NT2/D1 (cell line): ENCODE measurements around the gene ERVH48-1.
"Not testable (repeated sequence)": the region's sequence is repeated elsewhere in the genome, so short reads cannot be mapped to it uniquely, and the experiment has no call there.

Experiments
- DNase-seq: peaks from one replicate; pipeline ENCODE4 v3.0.0-alpha.2; 2011; ENCODE audit warnings: low read depth, low spot score
- H3K27me3 ChIP-seq: 2 replicates; pipeline ENCODE4 v1.6.0; 2011; ENCODE audit warnings: mild to moderate bottlenecking; ENCODE audit not compliant: insufficient read length, insufficient read depth
- H3K36me3 ChIP-seq: 2 replicates; pipeline ENCODE4 v1.6.1; 2011; ENCODE audit warnings: mild to moderate bottlenecking, low read length, mixed read lengths; ENCODE audit not compliant: insufficient read depth, insufficient read length
- H3K4me1 ChIP-seq: 2 replicates; pipeline ENCODE4 v1.5.1; 2011; ENCODE audit not compliant: insufficient read depth, insufficient read length
- H3K4me3 ChIP-seq: 2 replicates; pipeline ENCODE4 v1.5.1; 2011; ENCODE audit warnings: low read depth; ENCODE audit not compliant: insufficient read length
- H3K9ac ChIP-seq: 2 replicates; pipeline ENCODE4 v1.6.0; 2011; ENCODE audit warnings: low read depth; ENCODE audit not compliant: insufficient read length
- H3K9me3 ChIP-seq: 2 replicates; pipeline ENCODE4 v1.5.1; 2011; ENCODE audit warnings: mild to moderate bottlenecking, low read length; ENCODE audit not compliant: insufficient read depth
- SUZ12 ChIP-seq: IDR thresholded peaks from 2 replicates; pipeline ENCODE4 v1.6.1; 2011; ENCODE audit not compliant: insufficient read length, insufficient read depth; ENCODE audit errors: extremely low read depth
- YY1 ChIP-seq: IDR thresholded peaks from 2 replicates; pipeline ENCODE4 v1.6.1; 2011; ENCODE audit not compliant: insufficient read length, insufficient read depth
- ZNF274 ChIP-seq: IDR thresholded peaks from 2 replicates; pipeline ENCODE4 v1.6.1; 2011; ENCODE audit warnings: mild to moderate bottlenecking, low read depth, low read length

The ERVH48-1 gene

DNA sequence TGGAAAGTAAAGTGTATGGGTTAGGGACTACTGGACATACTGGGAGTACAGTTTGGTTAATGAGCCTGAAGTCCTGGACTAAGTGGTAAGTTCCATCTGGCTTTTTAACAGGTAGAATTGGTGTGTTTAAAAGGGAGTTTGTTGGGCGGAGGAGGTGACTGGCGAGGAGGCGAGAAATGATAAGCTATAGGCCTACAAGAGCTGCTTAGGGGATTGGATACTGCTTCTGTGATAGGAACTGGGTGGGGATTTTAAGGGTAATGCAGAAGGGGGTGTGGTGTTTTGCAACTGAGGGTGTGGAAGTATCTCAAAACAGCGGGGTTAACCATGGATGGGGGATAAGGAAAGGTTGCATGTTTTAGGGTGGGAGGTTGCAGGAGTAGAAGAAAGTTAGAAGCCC, 3.5 kb downstream of the ERVH48-1 start:
- Histone ChIP-seq H3K27me3 (no peaks in the 10 kb centered on the region), H3K9ac (no peak overlapping the region), H3K36me3 (peaks cover 61% of the 10 kb centered on the region), H3K4me3 (no peak overlapping the region), H3K9me3 (no peaks in the 10 kb centered on the region), H3K4me1 (peaks cover 7% of the 10 kb centered on the region)
- TF ChIP-seq YY1 (no peak), SUZ12 (no peak), ZNF274 (no peak)
- no peak for DNase-seq

DNA sequence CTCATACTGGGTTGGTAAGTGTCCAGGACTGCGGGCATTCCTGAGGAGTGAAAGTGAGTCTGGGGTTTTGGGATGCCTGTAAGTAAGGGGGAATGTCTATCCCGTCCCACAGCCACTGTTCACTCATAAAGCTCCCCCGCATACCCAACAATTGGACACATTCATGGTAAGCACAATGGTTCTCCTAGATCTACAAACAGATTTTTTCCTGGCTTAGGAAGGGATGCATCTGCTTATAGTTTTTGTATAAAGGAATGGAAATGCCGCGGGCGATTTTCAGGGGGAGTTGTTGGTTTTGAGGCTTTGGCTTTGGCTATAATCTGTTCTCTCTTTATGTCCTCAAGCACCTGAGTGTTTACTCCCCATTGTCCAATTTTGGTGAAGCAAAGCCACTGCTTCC, 7.1 kb downstream of the ERVH48-1 start:
- no peaks in the 10 kb centered on the region for H3K27me3 ChIP-seq
- DNase-seq, result no peak

DNA sequence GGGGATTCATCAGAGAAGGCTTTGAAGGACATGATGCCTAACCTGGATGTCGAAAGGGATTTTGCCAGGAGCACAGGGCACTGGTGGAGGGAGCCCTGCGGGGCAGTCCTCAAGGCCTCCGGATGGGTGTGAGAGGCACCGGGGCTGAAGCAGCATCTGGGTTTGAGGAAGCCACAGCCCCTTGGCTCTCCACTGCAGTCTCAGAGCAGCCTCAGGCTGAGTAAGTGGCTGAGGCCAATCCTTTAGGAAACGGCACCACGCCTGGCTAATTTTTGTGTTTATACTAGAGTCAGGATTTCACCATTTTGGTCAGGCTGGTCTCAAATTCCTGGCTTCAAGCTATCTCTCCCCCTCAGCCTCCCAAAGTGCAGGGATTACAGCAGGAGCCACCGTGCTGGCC, 12.0 kb downstream of the ERVH48-1 start:
- Histone ChIP-seq H3K9ac (peak overlapping the region; percentile 36), H3K4me1 (peaks cover 11% of the 10 kb centered on the region), H3K9me3 (no peaks in the 10 kb centered on the region), H3K36me3 (peaks cover 71% of the 10 kb centered on the region), H3K4me3 (no peak overlapping the region), H3K27me3 (no peaks in the 10 kb centered on the region)
- DNase-seq, result no peak
- TF ChIP-seq YY1, result no peak
- no peak for TF ChIP-seq ZNF274
- no peak for TF ChIP-seq SUZ12

More for the DNA sequence above, 7.1 kb downstream of the ERVH48-1 start:
- Histone ChIP-seq H3K36me3 (peaks cover 77% of the 10 kb centered on the region), H3K9me3 (no peaks in the 10 kb centered on the region), H3K4me3 (no peak overlapping the region), H3K4me1 (peaks cover 9% of the 10 kb centered on the region), H3K9ac (no peak overlapping the region)
- TF ChIP-seq ZNF274 (no peak), SUZ12 (no peak), YY1 (no peak)

DNA sequence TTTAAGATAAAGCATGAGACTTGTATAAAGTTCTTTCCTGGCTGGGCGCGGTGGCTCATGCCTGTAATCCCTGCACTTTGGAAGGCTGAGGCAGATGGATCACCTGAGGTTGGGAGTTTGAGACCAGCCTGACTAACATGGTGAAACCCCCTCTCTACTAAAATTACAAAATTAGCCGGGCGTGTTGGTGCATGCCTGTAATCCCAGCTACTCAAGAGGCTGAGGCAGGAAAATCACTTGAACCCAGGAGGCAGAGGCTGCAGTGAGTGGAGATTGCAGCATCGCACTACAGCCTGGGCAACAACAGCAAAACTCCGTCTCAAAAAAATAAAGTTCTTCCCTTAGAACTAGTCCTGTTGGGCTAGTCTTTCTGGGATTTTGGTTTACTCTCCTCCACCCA, 13.5 kb downstream of the ERVH48-1 start:
- H3K4me3 ChIP-seq, H3K9me3 ChIP-seq, H3K9ac ChIP-seq, H3K4me1 ChIP-seq, DNase-seq, H3K27me3 ChIP-seq: not testable (repeated sequence)
- H3K36me3 ChIP-seq, result peaks cover 71% of the 10 kb centered on the region

DNA sequence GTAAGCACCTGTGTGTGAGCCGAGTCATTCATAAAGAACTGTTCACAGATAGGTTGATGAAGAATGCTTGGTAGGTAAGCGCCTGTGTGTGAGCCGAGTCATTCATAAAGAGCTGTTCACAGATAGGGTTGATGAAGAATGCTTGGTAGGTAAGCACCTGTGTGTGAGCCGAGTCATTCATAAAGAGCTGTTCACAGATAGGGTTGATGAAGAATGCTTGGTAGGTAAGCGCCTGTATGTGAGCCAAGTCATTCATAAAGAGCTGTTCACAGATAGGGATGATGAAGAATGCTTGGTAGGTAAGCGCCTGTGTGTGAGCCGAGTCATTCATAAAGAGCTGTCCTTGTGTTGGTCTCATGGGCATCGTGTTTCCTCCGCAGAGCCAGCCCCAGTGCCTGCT, 16.9 kb downstream of the ERVH48-1 start:
- not testable (repeated sequence) for DNase-seq, H3K27me3 ChIP-seq, H3K4me3 ChIP-seq, H3K4me1 ChIP-seq, H3K9ac ChIP-seq
- Histone ChIP-seq H3K9me3 (peaks cover 16% of the 10 kb centered on the region), H3K36me3 (peaks cover 90% of the 10 kb centered on the region)

DNA sequence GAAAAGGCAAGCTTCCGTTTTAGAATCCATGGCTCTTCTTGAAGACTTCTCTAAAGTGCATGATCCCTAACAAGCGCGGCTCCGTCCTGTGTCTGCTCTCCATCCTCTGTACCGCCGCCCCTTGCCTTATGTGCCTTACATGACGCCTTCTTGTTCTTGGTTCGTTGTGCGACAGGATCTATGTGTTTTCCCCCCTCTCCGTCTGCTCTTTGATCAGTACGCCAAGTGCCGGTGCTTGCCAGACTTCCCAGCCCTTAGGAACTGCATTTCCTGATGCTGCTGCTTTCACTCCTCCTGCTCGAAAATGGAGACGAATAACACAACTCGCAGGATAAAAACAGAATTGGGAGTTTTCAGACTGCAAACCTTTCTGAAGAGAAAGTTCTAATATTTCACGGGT, 19.2 kb downstream of the ERVH48-1 start:
- no peak for TF ChIP-seq SUZ12
- no peaks in the 10 kb centered on the region for H3K27me3 ChIP-seq
- H3K36me3 ChIP-seq, result peaks cover 96% of the 10 kb centered on the region

DNA sequence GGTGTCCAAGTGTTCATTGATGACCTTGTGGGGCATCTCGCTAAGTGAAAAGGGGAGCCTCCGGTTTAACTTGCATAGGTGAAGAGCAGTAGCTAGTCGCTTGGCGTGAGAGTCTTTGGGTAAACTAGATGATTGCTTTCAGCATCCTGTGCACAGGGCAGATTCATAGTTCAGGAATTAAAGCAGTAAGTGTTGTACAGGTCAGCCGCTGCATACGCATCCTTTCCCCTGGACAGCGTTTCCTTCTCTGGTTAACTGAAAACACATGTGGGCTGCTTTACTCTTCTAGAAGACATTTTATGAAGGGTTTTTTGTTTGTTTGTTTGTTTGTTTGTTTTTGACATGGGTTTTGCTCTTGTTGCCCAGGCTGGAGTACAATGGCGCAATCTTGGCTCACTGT, 20.2 kb downstream of the ERVH48-1 start:
- H3K36me3 ChIP-seq, result peaks cover 95% of the 10 kb centered on the region
- no peak overlapping the region for H3K9ac ChIP-seq
- H3K4me1 ChIP-seq, result peaks cover 2% of the 10 kb centered on the region
- H3K4me3 ChIP-seq, result no peak overlapping the region
- no peaks in the 10 kb centered on the region for H3K27me3 ChIP-seq
- H3K9me3 ChIP-seq, result peaks cover 16% of the 10 kb centered on the region
- no peak for TF ChIP-seq SUZ12
- no peak for TF ChIP-seq ZNF274
- TF ChIP-seq YY1, result no peak
- DNase-seq, result no peak

More for the DNA sequence above, 19.2 kb downstream of the ERVH48-1 start:
- H3K4me1 ChIP-seq, result peaks cover 2% of the 10 kb centered on the region
- H3K9me3 ChIP-seq, result peaks cover 16% of the 10 kb centered on the region
- no peak for DNase-seq
- H3K9ac ChIP-seq, result no peak overlapping the region
- no peak overlapping the region for H3K4me3 ChIP-seq

DNA sequence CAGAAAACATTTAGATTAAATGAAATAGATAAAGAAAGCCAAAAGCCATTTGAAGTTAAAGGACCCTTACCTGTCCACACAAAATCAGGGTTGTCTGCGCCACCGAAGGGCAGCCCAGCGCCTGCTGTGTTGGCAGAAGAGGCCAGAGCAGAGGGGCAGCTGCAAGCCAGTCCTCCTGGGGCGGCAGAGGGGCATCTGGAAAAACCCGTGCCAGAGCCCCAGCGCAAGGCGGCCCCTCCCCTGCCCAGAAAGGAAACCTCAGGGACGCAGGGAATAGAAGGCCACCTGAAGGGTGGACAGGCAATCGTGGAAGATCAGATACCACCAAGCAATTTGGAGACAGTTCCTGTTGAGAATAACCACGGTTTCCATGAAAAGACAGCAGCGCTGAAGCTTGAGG, 21.6 kb downstream of the ERVH48-1 start:
- H3K27me3 ChIP-seq, result no peaks in the 10 kb centered on the region
- DNase-seq, result no peak
- H3K36me3 ChIP-seq, result peaks cover 92% of the 10 kb centered on the region

More for the DNA sequence above, 21.6 kb downstream of the ERVH48-1 start:
- H3K4me1 ChIP-seq, result peaks cover 2% of the 10 kb centered on the region
- H3K9ac ChIP-seq, result no peak overlapping the region
- no peak overlapping the region for H3K4me3 ChIP-seq
- no peak for TF ChIP-seq YY1
- no peak for TF ChIP-seq SUZ12
- no peak for TF ChIP-seq ZNF274
- peaks cover 16% of the 10 kb centered on the region for H3K9me3 ChIP-seq
